ENCODE results near the gene RMDN2.
"Not testable (repeated sequence)": the region's sequence is repeated elsewhere in the genome, so short reads cannot be mapped to it uniquely, and the experiment has no call there.

RMDN2 gene

DNA sequence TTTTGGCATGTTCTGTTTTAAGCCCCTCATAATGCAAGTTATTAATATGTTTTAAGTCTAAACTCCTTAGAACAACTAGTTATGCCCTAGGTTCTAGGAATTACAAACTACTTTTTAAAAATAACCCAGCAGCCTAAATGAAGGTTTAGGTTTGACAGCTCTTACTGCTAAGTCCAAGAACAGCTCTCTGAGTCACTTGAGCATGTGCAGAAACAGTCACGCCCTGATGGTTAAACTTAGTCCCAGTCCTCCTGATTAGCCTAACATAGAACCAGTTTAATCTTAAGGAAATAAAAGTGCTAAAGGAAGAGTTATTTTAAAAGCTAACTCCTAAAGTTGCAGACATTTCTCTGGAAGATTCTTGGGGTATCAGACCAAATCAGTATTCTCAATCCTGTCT lies 72.5 kb downstream of the RMDN2 start:
- DNase-seq: no peak

DNA sequence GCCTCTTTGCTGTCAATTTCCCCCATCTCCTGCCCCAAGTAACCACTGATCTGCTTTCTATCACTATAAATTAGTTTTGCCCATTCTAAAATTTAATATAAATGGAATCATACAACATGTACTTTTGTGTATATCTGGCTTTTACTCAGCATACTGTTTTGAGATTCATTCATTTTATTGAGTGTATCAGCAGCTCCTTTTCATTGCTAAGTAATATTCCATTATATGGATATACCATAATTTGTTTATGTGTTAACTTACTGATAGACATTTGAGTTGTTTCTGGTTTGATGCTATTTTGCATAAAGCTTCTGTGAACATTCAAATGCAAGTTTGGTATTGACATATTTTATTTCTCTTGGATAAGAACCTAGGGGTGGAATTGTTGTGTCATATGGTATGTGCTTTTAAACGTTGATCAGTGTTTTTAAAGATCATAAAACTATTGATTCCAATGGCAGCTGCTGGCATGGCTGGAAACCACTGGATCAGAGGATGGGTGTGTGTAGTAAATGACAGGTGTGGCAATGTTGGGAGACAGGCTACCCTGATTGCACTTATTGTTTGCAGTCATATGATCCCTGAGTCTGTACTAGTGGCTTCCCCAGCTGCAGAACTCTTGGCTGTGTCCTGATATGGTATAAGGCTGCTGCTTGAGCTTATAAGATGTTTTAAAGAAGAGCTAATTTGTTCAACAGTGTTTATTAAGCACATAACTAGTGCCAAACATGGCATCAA lies 75.6 kb downstream of the RMDN2 start:
- no peak for DNase-seq

DNA sequence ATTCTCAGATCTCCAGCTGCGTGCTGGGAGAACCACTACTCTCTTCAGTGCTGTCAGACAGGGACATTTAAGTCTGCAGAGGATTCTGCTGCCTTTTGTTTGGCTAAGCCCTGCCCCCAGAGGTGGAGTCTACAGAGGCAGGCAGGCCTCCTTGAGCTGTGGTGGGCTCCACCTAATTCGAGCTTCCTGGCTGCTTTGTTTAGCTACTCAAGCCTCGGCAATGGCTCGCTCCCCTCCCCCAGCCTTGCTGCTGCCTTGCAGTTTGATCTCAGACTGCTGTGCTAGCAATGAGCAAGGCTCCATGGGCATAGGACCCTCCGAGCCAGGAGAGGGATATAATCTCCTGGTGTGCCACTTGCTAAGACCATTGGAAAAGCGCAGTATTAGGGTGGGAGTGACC lies 85.1 kb downstream of the RMDN2 start:
- not testable (repeated sequence) for DNase-seq

DNA sequence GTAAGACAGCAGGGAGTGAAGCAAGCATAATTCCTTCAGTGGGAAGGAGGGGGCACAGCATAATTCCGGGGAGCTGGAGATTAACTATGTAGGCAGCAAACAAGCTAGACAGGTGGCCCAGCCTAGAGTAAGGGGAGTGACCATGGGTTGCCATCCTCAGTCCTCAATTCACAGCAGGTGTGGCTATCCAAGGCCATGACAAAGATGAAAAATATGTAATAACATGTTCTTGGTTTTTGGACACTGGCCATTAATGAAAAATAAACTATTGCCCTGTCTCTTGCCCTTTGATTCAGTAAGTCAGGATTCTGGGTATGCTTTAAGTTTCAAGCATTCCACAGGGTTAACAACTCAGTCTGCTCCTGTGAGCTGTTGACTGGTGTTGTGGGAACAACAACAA lies 85.9 kb downstream of the RMDN2 start:
- no peak for DNase-seq

DNA sequence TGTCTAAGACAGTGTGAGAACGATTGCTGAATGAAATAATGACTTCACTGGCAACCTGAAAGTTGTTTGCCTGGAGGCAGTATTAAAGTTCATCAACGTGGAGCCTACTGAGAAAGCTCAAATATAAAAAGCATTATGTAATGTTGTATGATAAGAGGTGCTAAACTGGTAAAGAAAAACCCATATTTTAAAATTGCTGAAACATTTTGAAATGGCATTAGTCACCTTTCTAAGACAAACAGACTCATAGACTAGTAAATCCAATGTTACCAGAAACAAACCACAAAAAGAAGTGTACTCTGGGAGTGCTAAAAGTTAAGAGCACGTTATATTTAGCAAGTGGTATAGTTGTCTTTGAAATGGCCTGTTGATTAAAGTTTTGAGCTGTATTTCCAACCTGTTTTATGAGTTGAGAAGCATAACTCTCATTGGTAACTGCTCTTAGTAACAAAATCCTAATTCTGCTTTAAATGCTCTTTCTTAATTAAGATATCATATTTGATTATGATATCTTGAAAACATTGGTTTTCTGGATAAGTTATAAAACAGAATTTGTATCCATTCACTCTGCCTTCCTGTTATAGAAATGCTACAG lies 88.2 kb downstream of the RMDN2 start:
- no peak for DNase-seq

DNA sequence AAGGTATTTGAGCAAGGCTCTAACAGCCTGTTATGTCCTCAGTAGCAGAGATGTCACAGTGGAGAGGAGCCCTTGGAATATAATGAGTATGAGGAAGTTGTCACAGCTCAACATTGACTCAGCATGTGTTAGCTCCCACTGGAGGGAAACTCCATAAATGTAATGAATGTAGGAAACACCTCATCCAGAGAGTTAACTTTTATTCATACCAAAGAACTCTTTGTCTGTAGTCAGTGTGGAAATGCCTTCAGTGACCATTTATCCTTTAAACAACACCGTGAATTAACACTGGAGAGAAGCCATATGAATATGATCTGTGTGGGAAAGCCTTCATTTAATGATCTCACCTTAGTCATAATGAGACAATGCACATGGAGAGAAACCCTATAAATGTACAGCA lies 91.1 kb downstream of the RMDN2 start:
- DNase-seq: no peak

DNA sequence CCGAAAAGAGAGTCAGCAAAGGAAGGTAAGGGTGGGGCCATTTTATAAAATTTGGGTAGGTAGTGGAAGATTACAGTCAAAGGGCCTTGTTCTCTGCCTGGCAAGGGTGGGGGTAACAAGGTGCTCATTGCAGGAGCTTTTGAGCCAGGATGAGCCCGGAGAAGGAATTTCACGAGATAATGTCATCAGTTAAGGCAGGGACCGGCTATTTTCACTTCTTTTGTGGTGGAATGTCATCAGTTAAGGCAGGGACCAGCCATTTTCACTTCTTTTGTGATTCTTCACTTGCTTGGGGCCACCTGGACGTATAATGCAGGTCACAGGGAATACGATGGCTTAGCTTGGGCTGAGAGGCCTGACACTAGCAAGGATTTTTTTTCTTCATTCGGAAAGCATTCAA lies 92.7 kb downstream of the RMDN2 start:
- DNase-seq: no peak

DNA sequence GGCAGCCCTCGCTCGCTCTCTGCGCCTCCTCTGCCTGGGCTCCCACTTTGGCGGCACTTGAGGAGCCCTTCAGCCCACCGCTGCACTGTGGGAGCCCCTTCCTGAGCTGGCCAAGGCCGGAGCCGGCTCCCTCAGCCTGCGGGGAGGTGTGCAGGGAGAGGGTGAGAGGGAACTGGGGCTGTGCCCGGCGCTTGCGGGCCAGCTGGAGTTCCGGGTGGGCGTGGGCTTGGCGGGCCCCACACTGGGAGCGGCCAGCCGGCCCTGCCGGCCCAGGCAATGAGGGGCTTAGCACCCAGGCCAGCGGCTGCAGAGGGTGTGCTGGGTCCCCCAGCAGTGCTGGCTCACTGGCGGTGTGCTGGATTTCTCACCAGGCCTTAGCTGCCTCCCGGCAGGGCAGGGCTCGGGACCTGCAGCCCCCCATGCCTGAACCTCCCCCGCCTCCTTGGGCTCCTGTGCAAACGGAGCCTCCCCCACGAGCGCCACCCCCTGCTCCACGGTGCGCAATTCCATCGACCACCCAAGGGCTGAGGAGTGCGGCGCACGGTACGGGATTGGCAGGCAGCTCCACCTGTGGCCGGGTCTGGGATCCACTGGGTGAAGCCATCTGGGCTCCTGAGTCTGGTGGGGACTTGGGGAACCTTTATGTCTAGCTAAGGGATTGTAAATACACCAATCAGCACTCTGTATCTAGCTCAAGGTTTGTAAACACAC lies 95.4 kb downstream of the RMDN2 start:
- not testable (repeated sequence) for DNase-seq

DNA sequence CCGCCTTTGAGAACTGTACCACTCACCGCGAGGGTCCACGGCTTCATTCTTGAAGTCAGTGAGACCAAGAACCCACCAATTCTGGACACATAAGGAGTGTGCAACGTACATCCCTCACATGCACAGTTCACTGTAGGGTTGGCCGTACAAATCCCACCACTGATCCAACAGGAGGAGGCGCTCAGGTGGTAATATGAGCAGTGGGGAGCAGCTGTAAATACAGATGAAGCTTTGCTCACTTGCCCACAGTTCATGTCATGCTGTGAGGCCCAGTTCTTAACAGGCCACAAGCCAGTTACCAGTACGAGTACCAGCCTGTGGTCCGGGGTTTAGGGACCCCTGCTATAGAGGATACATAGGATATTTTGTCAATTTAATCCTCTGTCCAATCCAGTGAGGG lies 96.5 kb downstream of the RMDN2 start:
- no peak for DNase-seq

DNA sequence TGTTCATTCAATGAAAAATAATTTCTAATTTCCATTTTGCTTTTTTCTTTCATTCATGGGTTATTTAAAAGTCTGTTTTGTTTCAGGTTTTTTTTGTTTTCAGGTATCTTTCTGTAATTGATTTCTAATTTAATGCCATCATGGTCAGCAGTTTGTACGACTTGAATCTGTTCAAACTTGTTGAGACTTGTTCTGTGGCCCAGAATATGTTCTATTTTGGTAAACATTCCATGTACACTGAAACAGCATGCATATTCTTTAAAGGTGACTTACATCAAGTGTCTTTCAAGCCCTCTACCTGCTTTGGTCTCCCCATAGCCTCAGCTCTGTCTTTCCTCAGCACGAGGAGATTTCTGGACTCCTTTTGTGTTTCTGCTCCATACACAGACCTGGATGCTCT lies 101.8 kb downstream of the RMDN2 start:
- no peak for DNase-seq

DNA sequence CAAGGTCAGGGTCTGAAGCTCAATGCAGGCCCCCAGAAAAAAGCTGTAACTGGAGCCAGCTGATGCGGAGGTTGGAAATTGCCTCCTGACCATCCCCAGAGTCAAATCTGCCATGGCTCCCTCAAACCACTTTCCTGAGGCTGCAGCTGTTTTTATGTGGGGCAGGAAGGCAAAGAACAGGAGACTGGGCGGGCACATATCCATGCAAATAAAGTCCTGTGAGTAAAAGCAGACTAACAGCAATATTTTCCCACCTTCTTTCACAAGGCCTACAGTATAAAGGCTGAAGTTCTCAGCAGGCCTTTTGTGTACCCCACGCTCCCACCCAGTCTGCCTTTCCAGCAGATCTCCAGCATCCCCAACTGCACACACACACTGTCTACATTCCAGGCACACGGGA lies 103.7 kb downstream of the RMDN2 start:
- DNase-seq: no peak

DNA sequence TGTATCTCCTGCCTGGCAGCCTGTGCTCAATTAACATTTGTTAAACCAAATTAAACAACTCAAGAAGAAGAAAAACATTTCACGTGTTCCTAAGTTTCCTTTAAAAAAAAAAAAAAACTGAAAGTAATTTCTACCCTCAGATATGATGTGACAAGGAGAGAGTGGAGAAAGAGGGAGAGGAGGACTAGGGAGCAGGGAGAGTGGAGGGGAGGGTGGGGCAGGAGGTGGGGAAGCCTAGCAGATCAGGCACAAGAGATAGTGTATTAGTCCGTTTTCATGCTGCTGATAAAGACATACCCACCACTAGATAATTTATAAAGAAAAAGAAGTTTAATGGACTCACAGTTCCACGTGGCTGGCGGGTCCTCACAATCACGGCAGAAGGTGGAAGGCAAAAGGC lies 104.4 kb downstream of the RMDN2 start:
- no peak for DNase-seq

DNA sequence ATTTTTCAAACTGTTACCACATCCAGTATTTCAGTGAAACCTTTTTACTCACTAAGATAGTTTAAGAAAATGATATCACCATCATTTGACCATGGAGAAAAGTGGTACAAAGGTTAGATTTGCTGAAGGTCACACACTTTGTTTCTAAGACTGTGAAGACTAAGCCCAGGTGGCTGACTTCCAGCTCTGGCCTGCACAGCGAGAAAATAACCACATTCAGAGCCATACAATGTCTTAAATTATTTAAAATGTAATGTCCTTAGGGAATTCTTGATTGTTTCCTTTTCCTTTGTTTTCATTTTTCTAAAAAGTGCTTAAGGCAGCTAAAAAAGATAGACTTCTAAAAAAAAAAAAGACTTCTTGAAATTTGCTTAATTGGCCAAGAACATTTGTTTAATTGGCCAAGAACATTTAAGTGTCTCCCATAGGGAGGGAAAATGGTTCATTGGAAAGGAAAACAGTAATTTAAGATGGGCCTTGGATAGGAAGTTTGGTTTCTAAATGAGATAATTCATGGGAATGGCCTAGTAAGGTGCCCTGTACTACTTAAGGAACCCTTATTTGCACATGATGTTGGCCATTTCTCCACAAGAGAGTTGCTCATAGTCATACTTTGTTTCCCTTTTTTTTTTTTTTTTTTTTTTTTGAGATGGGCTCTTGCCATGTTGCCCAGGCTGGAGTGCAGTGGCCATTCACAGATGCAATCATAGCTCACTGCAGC lies 105.7 kb downstream of the RMDN2 start:
- no peak for DNase-seq

DNA sequence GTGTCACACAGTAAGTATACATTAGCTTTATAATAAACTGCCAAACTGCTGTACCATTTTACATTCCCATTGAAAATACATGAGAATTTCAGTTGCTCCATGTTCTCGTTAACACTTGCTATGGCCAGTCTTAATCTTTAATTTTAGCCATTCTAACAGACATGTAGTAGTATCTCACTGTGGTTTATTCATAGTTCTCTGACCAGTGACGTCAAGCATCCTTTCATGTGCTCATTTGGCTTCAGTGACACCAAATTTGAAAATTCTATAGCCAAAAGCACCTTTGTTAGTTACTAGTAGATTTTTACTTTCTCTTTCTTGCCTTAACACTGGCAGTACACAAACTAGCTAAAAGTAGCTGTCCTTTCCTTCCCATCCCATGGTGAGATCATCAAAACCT lies 107.9 kb downstream of the RMDN2 start:
- DNase-seq: no peak

DNA sequence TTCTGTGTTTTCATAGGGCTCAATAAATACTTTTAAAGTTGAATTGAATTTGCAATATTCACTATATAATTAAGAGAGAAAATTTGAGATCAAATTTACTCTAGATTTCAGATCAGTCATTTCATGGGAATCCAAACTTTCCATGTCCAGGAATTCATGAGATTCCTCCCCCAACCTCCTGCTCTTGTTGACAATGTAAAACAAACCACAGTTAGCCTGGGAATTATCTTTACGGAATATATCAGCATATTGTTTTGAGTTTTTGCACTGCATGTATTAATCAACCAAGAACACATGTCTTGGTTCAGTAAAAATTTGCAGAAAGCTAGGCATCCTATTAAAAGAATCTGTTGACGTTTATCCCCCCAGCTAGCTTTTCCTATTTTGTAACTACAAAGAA lies 108.6 kb downstream of the RMDN2 start:
- no peak for DNase-seq

DNA sequence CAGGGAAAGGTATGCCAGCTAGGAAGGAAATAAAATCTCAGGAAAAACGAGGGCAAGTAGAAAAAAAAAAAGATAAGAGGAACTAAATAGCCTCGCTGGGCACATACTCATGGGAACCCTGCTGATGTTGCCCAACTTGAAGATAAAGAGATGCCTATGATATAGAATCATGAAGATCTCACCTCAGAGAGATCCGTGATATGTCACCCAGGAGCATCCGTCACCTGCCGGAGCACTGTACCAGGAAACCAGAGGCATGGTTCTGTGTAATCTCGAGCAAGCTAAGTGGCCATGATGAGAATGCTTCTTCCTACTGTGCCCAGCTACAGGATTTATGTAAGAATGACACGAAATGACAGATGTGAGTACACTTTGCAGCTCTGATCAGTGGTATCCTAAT lies 110.9 kb downstream of the RMDN2 start:
- DNase-seq: no peak

DNA sequence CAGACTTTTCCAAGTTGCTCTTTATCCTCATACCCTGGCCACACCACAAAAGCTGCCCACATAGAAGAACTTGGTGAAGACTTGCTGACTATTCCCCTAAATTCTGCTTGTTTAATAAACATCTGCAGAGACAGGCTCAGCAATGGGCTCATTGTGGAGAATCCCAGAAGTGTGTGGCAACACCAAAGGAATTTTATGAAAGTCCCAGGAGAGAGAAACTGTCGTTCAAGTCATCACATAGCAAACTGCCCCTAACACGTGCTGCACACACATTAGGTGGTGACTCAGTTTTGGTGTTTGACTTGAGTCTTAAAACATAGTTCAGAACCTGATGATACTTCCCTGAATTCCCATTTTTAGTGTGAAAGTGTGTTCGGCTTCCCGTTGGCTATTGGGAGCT lies 112.2 kb downstream of the RMDN2 start:
- no peak for DNase-seq

DNA sequence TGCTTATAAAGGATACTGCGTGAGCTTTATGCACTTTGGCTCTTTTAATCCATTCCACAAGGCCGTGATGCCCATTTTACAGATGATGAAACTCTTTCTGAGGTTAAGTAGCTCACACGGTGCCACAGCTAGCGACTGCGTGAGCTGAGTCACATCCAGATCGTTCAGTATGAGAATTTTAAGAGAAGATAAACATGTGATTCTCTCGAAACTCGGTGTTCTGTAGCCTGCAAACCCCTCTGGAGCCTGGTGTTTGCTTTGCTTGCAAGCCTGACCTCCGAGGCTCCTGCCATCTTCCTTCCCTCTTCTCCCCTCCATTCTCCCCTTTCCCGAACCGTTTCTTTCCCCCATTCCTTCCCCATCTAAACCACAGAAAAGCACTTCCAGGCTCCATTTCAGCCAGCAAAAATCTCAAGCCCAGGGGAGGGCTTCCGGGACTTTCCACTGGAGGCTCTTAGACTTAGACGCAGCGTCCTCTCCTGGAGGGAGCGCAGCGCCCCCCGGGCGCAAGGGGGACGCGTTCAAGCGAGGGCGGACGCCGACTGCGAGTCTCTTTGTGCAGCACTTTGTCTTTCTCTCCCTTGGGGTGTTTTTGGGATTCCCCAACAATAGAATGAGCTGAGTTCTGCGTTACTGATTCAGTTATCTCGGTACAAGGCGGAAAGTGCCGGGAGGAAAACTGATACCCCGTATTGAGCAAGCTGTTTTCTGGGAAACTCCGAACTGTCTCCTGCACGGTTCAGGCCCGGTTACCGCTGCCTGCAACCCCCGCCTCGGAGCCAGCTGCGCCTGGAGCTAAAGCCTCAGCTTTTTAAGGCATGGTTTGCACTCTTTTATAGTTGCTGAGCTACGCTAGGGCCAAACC lies 112.9 kb downstream of the RMDN2 start:
- DNase-seq: no peak

DNA sequence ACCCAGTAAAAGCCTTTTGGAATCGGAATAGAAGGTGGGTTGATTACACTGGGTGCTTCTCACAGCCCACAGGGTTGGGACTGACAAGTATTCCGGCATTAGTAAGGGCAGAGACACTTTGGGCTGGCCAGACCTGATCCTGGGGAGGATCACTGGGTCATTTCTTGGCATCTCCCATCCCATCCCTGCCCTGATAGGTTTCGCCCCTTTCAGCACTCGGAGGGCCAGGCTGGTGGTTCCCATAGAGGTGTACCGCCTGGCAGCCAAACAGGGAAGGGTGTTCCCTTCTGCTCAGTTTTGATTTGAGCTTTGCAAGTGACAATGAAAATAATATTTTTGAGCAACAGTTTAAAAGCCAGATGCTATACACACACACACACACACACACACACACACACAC lies 113.6 kb downstream of the RMDN2 start:
- DNase-seq: no peak

DNA sequence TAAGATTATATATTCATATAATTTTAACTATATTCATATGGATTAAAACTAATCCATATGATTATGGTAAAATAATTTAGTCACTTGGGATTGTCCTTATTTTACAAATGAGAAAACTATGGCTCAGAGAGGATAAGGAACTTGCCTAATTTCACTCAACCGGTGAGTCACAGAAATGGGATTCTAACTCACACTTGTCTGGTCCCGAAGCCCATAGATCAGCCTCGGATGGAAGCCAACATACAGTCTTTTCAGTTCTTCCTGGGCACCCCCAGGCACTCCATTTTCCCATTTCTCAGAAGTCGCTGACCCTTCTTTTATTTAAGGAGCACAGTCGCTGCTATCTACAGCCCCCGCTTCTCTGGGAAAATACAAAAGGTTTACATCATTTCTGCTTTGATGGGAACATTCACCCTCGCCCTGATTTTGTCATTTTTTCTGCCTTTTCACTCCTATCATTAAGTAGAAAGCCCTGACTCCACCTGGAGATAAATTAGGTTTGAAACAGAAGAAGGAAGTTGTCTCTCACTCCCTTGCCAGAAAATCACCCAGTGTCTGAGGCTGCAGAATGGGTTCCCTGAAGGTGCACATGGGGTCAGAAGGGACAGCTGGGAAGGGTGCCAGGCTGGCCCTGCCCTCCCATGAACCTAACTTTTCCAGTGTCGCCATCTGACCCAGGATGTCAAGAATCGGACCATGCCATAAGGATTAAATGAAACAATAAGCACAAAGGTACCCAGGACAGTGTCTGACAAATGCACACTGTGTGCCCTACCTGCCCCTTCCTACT lies 114.2 kb downstream of the RMDN2 start:
- no peak for DNase-seq

DNA sequence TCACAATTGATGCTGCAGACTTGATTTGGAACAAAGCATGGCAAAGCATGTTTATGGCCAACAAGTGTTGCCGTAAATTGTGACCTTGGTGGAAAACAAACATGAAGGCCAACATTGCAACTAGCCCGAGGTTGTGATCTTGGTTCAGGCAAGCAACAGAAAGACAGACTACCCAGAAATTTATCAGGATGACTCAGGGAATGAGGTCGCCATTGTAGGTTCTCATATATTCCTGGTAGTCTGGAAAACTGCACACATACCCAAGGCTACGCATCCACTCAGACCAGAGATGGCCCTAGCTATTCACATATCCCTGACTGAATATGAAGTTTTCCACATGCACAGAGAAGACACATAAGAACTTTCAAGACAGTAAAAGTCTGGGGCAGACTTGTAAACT lies 120.7 kb downstream of the RMDN2 start:
- DNase-seq: no peak

DNA sequence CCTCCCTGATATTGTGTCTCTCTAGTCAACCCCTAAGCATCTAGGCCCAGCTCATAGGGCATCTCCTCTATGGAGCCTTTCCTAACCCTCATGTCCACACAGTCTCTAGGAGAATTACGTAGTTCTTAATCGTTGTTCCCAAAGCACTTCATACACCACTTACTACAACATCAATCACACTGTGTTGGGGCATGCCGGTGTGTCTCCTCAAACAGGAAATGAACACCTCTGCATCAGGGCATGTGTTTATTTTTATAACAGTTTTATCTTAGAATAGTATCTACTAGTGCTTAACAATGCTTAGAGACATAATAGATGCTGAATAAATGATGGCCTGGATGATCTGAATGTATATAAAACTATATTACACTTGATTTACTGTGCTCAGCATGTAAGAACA lies 131.1 kb downstream of the RMDN2 start:
- no peak for DNase-seq
